ENCODE measurements around the gene ZNF683. TPM values are rescaled to one million over a fixed set of nuclear protein-coding genes. Genes with fewer than 3 reads are reported as not detected.
"Not testable (repeated sequence)": the region's sequence is repeated elsewhere in the genome, so short reads cannot be mapped to it uniquely, and the experiment has no call there.

The ZNF683 gene
- total and polyA plus RNA-seq, 4 donors, result 0.24 to 0.87 (median 0.65) TPM; not detected in 1

DNA sequence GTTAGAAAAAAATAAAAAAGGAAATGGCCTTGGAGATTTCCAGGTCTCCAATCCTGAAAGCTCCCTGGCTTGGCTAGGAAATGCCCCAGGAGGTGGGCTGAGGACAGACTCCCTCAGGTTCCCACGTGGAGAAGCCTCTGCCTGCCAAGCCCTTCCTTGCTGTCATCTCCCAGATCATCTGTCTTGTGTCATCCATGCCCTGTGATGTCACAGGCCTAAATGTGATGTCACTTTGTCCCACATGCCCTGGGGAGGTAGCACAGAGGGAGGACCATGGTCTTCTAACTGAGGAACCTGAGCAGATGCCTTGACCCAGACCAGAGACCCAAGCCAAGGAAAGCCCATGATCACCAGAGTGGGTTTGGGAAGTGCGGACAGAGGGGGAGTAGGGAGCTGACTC, 1.8 kb upstream of the ZNF683 start:
- H3K36me3 ChIP-seq (ENCODE audit: control insufficient read depth in 1 of 2, insufficient read depth in 2 of 2, low read length in 1 of 2); intact Hi-C loops (cut with DNase I); ATAC-seq (ENCODE audit: low FRiP score); H3K27ac ChIP-seq (ENCODE audit: low read depth in 1 of 2, low read length in 2 of 2); H3K4me1 ChIP-seq (ENCODE audit: control insufficient read depth in 1 of 2, insufficient read depth in 2 of 2, low read length in 2 of 2); H3K9me3 ChIP-seq (ENCODE audit: control insufficient read depth, low read length); DNase-seq; H3K4me3 ChIP-seq (ENCODE audit: low read length in 2 of 2); H3K27me3 ChIP-seq (ENCODE audit: control insufficient read depth in 1 of 2, insufficient read depth in 2 of 2, low read length in 1 of 2): not testable (repeated sequence)
- 48 to 54% methylated on average over 2 of the region's 2 CpGs for WGBS, 2 donors

GRCh38 chr1:26373789-26374188, 1.2 kb upstream of the ZNF683 start:
- no peaks in the 10 kb centered on the region for H3K9me3 ChIP-seq (ENCODE audit: control insufficient read depth, low read length)
- H3K4me3 ChIP-seq (ENCODE audit: low read length in 2 of 2), result no peak overlapping the region
- H3K36me3 ChIP-seq (ENCODE audit: control insufficient read depth in 1 of 2, insufficient read depth in 2 of 2, low read length in 1 of 2), result no peaks in the 10 kb centered on the region
- no peak for DNase-seq
- intact Hi-C loops (cut with DNase I), result no loop called here
- H3K27me3 ChIP-seq (ENCODE audit: control insufficient read depth in 1 of 2, insufficient read depth in 2 of 2, low read length in 1 of 2), result peaks cover 0 to 2% of the 10 kb centered on the region in 2 donors
- no peak overlapping the region for H3K27ac ChIP-seq (ENCODE audit: low read depth in 1 of 2, low read length in 2 of 2)
- H3K4me1 ChIP-seq (ENCODE audit: control insufficient read depth in 1 of 2, insufficient read depth in 2 of 2, low read length in 2 of 2), result no peaks in the 10 kb centered on the region
- ATAC-seq (ENCODE audit: low FRiP score), result no peak
- WGBS, 2 donors, result 39 to 50% methylated on average over 2 of the region's 2 CpGs

DNA sequence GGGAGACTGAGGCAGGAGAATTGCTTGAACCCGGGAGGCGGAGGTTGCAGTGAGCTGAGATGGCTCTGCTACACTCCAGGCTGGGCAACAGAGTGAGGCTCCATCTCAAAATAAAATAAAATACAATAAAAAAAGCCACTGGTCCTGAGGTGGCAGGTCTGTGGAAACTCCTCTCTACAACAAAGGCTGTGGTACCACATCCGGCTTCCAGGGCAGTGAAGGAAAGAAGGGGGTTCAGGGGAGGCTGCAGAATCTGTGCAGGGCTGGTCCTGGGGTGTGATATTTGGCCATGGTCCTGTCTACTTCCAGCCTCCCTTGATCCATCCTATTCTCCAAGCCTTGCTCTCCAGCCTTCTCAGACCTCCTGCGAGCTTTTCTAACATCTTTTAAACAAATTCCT, 731 bp upstream of the ZNF683 start:
- Histone ChIP-seq H3K9me3 (ENCODE audit: control insufficient read depth, low read length) (no peaks in the 10 kb centered on the region), H3K4me1 (ENCODE audit: control insufficient read depth in 1 of 2, insufficient read depth in 2 of 2, low read length in 2 of 2) (no peaks in the 10 kb centered on the region), H3K36me3 (ENCODE audit: control insufficient read depth in 1 of 2, insufficient read depth in 2 of 2, low read length in 1 of 2) (no peaks in the 10 kb centered on the region), H3K27me3 (ENCODE audit: control insufficient read depth in 1 of 2, insufficient read depth in 2 of 2, low read length in 1 of 2) (peaks cover 0 to 2% of the 10 kb centered on the region in 2 donors), H3K27ac (ENCODE audit: low read depth in 1 of 2, low read length in 2 of 2) (no peak overlapping the region), H3K4me3 (ENCODE audit: low read length in 2 of 2) (no peak overlapping the region)
- ATAC-seq (ENCODE audit: low FRiP score), result no peak
- 80 to 87% methylated on average over 4 of the region's 4 CpGs for WGBS, 2 donors
- no peak for DNase-seq
- intact Hi-C loops (cut with DNase I), result no loop called here

- no peak overlapping the region for H3K27ac ChIP-seq (ENCODE audit: low read depth in 1 of 2, low read length in 2 of 2)
- WGBS, 2 donors, result 82 to 88% methylated on average over 5 of the region's 5 CpGs
- intact Hi-C loops (cut with DNase I), result no loop called here
- H3K36me3 ChIP-seq (ENCODE audit: control insufficient read depth in 1 of 2, insufficient read depth in 2 of 2, low read length in 1 of 2), result no peaks in the 10 kb centered on the region
- no peaks in the 10 kb centered on the region for H3K9me3 ChIP-seq (ENCODE audit: control insufficient read depth, low read length)
- H3K4me1 ChIP-seq (ENCODE audit: control insufficient read depth in 1 of 2, insufficient read depth in 2 of 2, low read length in 2 of 2), result no peaks in the 10 kb centered on the region
- ATAC-seq (ENCODE audit: low FRiP score) (no peak), DNase-seq (no peak)
- no peak overlapping the region for H3K4me3 ChIP-seq (ENCODE audit: low read length in 2 of 2)
- H3K27me3 ChIP-seq (ENCODE audit: control insufficient read depth in 1 of 2, insufficient read depth in 2 of 2, low read length in 1 of 2), result peaks cover 0 to 2% of the 10 kb centered on the region in 2 donors
Measured at GRCh38 chr1:26372039-26372438, 511 bp downstream of the ZNF683 start.

- H3K27ac ChIP-seq (ENCODE audit: low read depth in 1 of 2, low read length in 2 of 2), result no peak overlapping the region
- no peaks in the 10 kb centered on the region for H3K4me1 ChIP-seq (ENCODE audit: control insufficient read depth in 1 of 2, insufficient read depth in 2 of 2, low read length in 2 of 2)
- intact Hi-C loops (cut with DNase I), result no loop called here
- H3K9me3 ChIP-seq (ENCODE audit: control insufficient read depth, low read length), result no peaks in the 10 kb centered on the region
- H3K4me3 ChIP-seq (ENCODE audit: low read length in 2 of 2), result no peak overlapping the region
- no peak for DNase-seq
- no peak for ATAC-seq (ENCODE audit: low FRiP score)
- H3K27me3 ChIP-seq (ENCODE audit: control insufficient read depth in 1 of 2, insufficient read depth in 2 of 2, low read length in 1 of 2), result peaks cover 0 to 2% of the 10 kb centered on the region in 2 donors
- WGBS, 2 donors, result 57 to 58% methylated on average over 6 of the region's 6 CpGs
- H3K36me3 ChIP-seq (ENCODE audit: control insufficient read depth in 1 of 2, insufficient read depth in 2 of 2, low read length in 1 of 2), result no peaks in the 10 kb centered on the region
Measured at GRCh38 chr1:26370591-26371382, 1.8 kb downstream of the ZNF683 start.

DNA sequence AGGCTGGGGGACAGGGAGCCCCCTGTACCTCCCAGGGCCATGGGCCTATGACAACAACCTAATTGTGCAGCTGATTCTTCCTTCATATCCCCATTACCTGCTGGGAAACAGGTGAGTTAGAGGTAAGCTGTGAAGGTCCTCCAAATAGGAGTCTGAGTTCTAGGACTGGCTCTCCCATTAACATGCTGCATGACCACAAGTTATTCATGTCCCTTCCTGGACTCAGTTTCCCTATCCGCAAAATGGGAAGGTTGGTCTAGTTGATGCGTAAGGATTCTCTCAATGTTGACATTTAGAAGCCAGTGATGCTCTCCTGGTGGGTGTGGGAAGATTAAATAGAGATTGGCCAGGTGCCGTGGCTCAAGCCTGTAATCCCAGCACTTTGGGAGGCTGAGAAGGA, 4.1 kb downstream of the ZNF683 start:
- no peaks in the 10 kb centered on the region for H3K36me3 ChIP-seq (ENCODE audit: control insufficient read depth in 1 of 2, insufficient read depth in 2 of 2, low read length in 1 of 2)
- no peak for ATAC-seq (ENCODE audit: low FRiP score)
- no peak overlapping the region for H3K4me3 ChIP-seq (ENCODE audit: low read length in 2 of 2)
- WGBS, 2 donors, result 92 to 96% methylated on average over 3 of the region's 3 CpGs
- peaks cover 0 to 2% of the 10 kb centered on the region in 2 donors for H3K27me3 ChIP-seq (ENCODE audit: control insufficient read depth in 1 of 2, insufficient read depth in 2 of 2, low read length in 1 of 2)
- no peaks in the 10 kb centered on the region for H3K9me3 ChIP-seq (ENCODE audit: control insufficient read depth, low read length)
- intact Hi-C loops (cut with DNase I), result no loop called here
- no peak for DNase-seq
- H3K4me1 ChIP-seq (ENCODE audit: control insufficient read depth in 1 of 2, insufficient read depth in 2 of 2, low read length in 2 of 2), result no peaks in the 10 kb centered on the region
- H3K27ac ChIP-seq (ENCODE audit: low read depth in 1 of 2, low read length in 2 of 2), result no peak overlapping the region

GRCh38 chr1:26368006-26368405, 4.5 kb downstream of the ZNF683 start:
- Histone ChIP-seq H3K27ac (ENCODE audit: low read depth in 1 of 2, low read length in 2 of 2) (no peak overlapping the region), H3K36me3 (ENCODE audit: control insufficient read depth in 1 of 2, insufficient read depth in 2 of 2, low read length in 1 of 2) (no peaks in the 10 kb centered on the region), H3K27me3 (ENCODE audit: control insufficient read depth in 1 of 2, insufficient read depth in 2 of 2, low read length in 1 of 2) (peaks cover 0 to 2% of the 10 kb centered on the region in 2 donors), H3K4me1 (ENCODE audit: control insufficient read depth in 1 of 2, insufficient read depth in 2 of 2, low read length in 2 of 2) (no peaks in the 10 kb centered on the region), H3K4me3 (ENCODE audit: low read length in 2 of 2) (no peak overlapping the region), H3K9me3 (ENCODE audit: control insufficient read depth, low read length) (no peaks in the 10 kb centered on the region)
- no peak for ATAC-seq (ENCODE audit: low FRiP score)
- intact Hi-C loops (cut with DNase I), result no loop called here
- no peak for DNase-seq
- WGBS, 2 donors, result 56 to 67% methylated on average over 4 of the region's 4 CpGs

- no peaks in the 10 kb centered on the region for H3K36me3 ChIP-seq (ENCODE audit: control insufficient read depth in 1 of 2, insufficient read depth in 2 of 2, low read length in 1 of 2)
- no peak overlapping the region for H3K27ac ChIP-seq (ENCODE audit: low read depth in 1 of 2, low read length in 2 of 2)
- H3K4me3 ChIP-seq (ENCODE audit: low read length in 2 of 2), result no peak overlapping the region
- peaks cover 0 to 2% of the 10 kb centered on the region in 2 donors for H3K27me3 ChIP-seq (ENCODE audit: control insufficient read depth in 1 of 2, insufficient read depth in 2 of 2, low read length in 1 of 2)
- intact Hi-C loops (cut with DNase I), result no loop called here
- WGBS, 2 donors, result 84 to 93% methylated on average over 6 of the region's 6 CpGs
- ATAC-seq (ENCODE audit: low FRiP score), result no peak
- no peak for DNase-seq
- no peaks in the 10 kb centered on the region for H3K4me1 ChIP-seq (ENCODE audit: control insufficient read depth in 1 of 2, insufficient read depth in 2 of 2, low read length in 2 of 2)
- H3K9me3 ChIP-seq (ENCODE audit: control insufficient read depth, low read length), result no peaks in the 10 kb centered on the region
Measured at GRCh38 chr1:26367441-26367840, 5.1 kb downstream of the ZNF683 start.

- Histone ChIP-seq H3K4me3 (ENCODE audit: low read length in 2 of 2) (no peak overlapping the region), H3K27ac (ENCODE audit: low read depth in 1 of 2, low read length in 2 of 2) (no peak overlapping the region), H3K4me1 (ENCODE audit: control insufficient read depth in 1 of 2, insufficient read depth in 2 of 2, low read length in 2 of 2) (no peaks in the 10 kb centered on the region), H3K27me3 (ENCODE audit: control insufficient read depth in 1 of 2, insufficient read depth in 2 of 2, low read length in 1 of 2) (no peaks in the 10 kb centered on the region), H3K36me3 (ENCODE audit: control insufficient read depth in 1 of 2, insufficient read depth in 2 of 2, low read length in 1 of 2) (no peaks in the 10 kb centered on the region), H3K9me3 (ENCODE audit: control insufficient read depth, low read length) (no peaks in the 10 kb centered on the region)
- no peak for DNase-seq
- intact Hi-C loops (cut with DNase I), result no loop called here
- no peak for ATAC-seq (ENCODE audit: low FRiP score)
- 31 to 36% methylated on average over 9 of the region's 9 CpGs for WGBS, 2 donors
Measured at GRCh38 chr1:26364956-26365355, 7.6 kb downstream of the ZNF683 start.

Data from aorta (tissue), 5 donors.